HK-2 (cell line): ENCODE data around the gene ADAMTSL4.
"Not testable (repeated sequence)": the region's sequence is repeated elsewhere in the genome, so short reads cannot be mapped to it uniquely, and the experiment has no call there.

Experiments used
- DNase-seq: peaks from one replicate; pipeline ENCODE4 v3.0.0-alpha.2; 2018; ENCODE audit not compliant: unreplicated experiment

The ADAMTSL4 gene

GRCh38 chr1:150582371-150582770, 33.2 kb downstream of the ADAMTSL4 start:
- no peak for DNase-seq

- no peak for DNase-seq
Observed at GRCh38 chr1:150596095-150596892, 47.1 kb downstream of the ADAMTSL4 start.

DNA sequence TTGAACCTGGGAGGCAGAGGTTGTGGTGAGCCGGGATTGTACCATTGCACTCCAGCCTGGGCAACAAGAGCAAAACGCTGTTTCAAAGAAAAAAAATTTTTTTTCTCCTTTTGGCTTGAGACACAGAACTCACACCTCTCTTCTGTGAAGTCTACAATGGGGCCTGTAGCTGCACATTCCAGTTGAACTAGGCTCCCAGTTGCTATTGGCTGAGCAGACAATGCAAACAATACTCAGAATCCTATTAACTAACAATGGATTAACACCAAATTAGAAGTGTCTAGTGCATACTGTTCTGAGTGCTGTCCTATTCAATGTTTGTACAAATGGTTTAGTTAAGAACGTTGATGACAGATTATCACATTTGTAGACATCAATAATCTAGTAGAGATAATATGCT, 47.8 kb downstream of the ADAMTSL4 start:
- no peak for DNase-seq

DNA sequence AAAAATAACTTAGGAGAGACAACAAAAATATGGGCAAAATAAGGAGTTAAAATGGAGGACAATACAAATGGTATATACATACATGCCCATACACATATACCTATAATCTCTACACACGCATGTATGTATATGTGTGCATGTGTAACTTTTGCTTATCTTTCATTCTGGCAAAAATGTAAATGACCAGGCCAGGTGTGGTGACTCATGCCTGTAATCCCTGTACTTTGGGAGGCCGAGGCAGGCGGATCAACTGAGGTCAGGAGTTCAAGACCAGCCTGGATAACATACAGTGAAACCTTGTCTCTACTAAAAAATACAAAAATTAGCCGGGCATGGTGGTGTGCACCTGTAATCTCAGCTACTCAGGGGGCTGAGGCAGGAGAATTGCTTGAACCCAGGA, 49.1 kb downstream of the ADAMTSL4 start:
- DNase-seq: not testable (repeated sequence)

GRCh38 chr1:150601540-150601939, 52.3 kb downstream of the ADAMTSL4 start:
- DNase-seq: no peak

DNA sequence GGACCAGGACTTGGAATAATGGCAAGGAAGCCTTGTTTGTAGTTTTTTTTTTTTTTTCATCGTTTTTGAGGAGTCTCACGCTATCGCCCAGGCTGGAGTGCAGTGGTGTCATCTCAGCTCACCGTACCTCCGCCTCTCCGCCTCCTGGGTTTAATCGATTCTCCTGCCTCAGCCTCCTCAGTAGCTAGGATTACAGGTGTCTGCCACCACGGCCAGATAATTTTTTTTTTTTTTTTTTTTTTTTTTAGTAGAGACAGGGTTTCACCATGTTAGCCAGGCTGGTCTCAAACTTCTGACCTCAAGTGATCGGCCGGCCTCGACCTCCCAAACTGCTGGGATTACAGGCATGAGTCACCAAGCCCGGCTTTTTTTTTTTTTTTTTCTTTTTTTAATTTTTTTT, 53.2 kb downstream of the ADAMTSL4 start:
- DNase-seq: not testable (repeated sequence)

DNA sequence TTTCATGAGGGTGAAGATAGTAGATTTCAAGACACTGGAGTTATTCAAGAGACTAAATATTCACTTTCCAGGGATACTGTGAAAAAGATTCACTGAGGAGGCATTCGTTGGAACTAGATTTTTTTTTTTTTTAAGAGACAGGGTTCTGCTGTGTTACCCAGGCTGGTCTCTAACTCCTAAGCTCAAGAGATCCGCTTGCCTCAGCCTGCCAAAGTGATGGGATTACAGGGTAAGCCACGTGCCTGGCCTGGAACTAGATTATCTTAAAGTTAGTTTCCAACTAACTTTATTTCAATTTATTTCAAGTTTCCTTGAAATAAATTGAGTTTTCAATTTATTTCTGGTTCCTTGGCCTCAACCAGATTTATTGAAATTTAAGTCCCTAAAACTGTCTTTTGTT, 54.5 kb downstream of the ADAMTSL4 start:
- DNase-seq: no peak

- no peak for DNase-seq
Observed at GRCh38 chr1:150604226-150604588, 55.0 kb downstream of the ADAMTSL4 start.

DNA sequence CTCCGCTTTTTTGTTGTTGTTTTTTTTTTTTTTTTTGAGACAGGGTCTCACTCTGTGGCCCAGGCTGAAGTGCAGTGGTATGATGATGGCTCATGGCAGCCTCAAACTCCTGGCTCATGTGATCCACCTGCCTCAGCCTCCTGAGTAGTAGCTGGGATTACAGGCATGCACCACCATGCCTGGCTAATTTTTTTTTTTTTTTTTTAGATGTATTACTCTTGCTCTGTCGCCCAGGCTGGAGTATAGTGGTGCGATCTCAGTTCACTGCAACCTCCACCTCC, 56.2 kb downstream of the ADAMTSL4 start:
- DNase-seq: not testable (repeated sequence)

DNA sequence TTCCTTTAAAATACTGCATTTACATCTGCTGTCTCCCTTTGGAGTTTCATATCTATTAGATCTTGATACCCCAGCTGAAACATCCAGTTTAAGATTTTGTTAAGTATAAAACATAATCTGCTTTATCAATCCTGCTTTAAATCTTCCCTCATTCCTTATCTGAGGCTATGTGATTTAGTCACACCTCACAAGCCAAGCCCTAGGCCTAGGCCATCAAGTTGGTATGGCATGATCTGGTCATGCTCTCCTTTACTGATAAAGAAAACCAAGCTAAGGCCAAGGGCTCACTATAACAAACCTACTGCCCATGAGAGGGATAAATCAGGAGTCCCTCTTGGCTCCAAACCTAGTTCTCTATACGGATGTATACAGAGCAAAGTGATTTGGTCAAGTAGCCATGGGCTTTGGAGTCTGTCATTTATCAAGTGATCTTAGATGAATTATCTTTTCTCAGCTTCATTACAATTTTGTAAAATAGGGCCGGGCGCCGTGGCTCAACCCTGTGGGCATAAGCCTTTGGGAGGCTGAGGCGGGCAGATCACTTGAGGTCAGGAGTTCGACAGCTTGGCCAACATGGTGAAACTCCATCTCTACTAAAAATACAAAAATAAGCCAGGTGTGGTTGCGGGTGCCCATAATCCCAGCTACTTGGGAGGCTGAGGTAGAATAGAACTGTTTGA, 57.4 kb downstream of the ADAMTSL4 start:
- DNase-seq: no peak

- no peak for DNase-seq
Observed at GRCh38 chr1:150609732-150610131, 60.5 kb downstream of the ADAMTSL4 start.
